Lower leg skin (tissue), 3 donors: ENCODE data around the gene EYS.

Experiments
- CTCF ChIP-seq, 3 donors: fragments of 450-650 bp; IDR thresholded peaks; one replicate each; pipeline ENCODE4 v1.5.1; 2016; ENCODE audit warnings: antibody characterized with exemption in 3 of 3, mild to moderate bottlenecking in 3 of 3, moderate library complexity in 2 of 3
- POLR2A ChIP-seq, 2 donors: fragments of 450-650 bp; IDR thresholded peaks; one replicate each; pipeline ENCODE4 v1.6.1; 2016 to 2017; ENCODE audit warnings: antibody characterized with exemption in 2 of 2, mild to moderate bottlenecking in 1 of 2, moderate library complexity in 1 of 2

- TF ChIP-seq CTCF (IDR thresholded peaks at IDR 0.05): no peak
- TF ChIP-seq POLR2A (IDR thresholded peaks at IDR 0.05): no peak
Measured at GRCh38 chr6:64889144-64889543, 817.9 kb downstream of the EYS start.
